Stimulated activated CD4-positive, alpha-beta T cell treated with anti-CD3 and anti-CD28 coated beads, TNF-alpha, amount 100 ng/mL, for 48 hours (primary cell): ENCODE results near the gene HSD11B2.
"Not testable (repeated sequence)": the region's sequence is repeated elsewhere in the genome, so short reads cannot be mapped to it uniquely, and the experiment has no call there.

ENCODE experiments used
- DNase-seq, 3 donors: peaks; one replicate each; pipeline ENCODE4 v3.0.0-alpha.2; 2020; ENCODE audit warnings: low read depth in 3 of 3

The HSD11B2 gene

GRCh38 chr16:67415421-67415820, 15.5 kb upstream of the HSD11B2 start:
- DNase-seq, result not testable (repeated sequence)

DNA sequence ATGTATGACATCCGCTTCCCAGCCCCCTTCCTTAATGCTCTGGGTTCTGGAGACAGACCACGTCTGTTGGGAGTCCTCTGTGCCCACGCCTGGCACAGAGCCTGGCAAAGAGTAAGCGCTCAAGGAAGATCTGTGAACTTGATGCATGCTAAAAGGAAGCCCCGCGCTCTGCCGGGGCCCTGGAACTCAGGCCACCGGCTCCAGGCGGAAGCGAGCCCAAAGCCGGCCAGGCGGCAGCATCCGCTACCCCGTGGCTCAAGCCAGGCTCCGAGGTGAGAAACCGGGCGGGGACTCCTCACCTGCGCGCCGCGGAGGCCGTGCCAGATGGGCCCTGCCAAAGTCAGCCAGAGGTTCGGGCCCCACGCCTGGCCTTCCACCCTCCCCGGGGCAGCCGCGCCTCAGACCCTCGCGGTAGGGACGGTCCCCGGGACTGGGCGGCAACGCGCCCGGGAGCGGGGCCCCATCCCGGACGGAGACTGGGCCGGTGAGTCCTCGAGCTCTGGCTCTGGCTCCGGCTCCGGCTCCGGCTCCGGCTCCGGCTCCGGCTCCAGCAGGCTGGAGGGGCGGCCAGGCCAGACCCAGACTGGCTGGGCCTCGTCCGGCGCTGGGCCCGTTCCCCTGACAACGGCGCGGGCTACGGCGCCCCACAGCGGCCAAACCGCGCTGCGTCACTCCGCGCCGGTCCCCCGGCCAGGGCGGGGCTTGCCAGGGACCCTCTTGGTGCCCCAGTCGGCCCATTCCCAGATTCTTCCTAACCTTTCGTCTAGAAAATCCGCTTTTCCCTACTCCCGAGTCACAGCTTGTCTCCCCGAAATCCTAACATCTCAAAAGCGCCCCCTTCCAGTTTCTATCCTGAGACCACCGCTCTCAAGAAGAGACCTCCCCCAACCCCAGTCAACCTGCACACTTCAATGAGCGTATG, 14.8 kb upstream of the HSD11B2 start, which contains the start of gene ZDHHC1:
Gene ZDHHC1 (minus strand): TSS at position 606 of the 922 bp plus-strand sequence. CDS start 8,702 bp downstream, outside the sequence.
- DNase-seq, result no peak

- no peak for DNase-seq
Observed at GRCh38 chr16:67417333-67418061, 13.4 kb upstream of the HSD11B2 start.

- DNase-seq, result no peak
Observed at GRCh38 chr16:67419502-67419901, 11.4 kb upstream of the HSD11B2 start.

DNA sequence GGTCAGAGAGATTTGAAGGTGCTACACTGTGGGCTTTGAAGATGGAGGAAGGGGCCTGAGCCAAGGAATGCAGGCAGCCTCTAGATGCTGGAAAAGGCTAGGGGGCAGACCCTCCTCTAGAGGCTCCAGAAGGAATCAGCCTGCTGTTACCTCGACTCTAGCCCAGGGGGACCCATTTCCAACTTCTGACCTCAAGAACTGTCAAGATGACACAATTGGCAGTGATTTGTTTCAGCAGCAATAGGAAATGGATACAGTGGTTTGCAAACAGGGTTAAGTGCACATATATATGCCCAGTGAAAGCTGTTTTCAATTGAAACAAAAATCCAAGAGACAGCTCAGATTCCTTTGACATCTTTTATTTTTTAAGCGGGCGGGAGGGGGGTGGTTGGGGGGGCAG, 11.0 kb upstream of the HSD11B2 start:
- DNase-seq, result no peak

GRCh38 chr16:67421030-67421429, 9.9 kb upstream of the HSD11B2 start:
- no peak for DNase-seq

DNA sequence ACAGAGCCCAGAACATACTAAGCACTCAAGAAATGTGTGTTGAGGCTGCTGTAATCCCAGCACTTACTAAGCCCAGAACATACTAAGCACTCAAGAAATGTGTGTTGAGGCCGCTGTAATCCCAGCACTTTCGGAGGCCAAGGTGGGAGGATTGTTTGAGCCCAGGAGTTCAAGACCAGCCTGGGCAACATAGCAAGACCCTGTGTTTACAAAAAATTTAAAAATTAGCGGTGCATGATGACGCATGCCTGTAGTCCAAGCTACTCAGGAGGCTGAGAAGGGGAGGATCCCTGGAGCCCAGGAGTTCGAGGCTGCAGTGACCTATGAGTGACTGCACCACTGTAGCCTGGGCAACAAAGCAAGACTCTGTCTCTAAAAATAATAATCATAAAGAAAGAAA, 7.9 kb upstream of the HSD11B2 start:
- DNase-seq, result no peak

DNA sequence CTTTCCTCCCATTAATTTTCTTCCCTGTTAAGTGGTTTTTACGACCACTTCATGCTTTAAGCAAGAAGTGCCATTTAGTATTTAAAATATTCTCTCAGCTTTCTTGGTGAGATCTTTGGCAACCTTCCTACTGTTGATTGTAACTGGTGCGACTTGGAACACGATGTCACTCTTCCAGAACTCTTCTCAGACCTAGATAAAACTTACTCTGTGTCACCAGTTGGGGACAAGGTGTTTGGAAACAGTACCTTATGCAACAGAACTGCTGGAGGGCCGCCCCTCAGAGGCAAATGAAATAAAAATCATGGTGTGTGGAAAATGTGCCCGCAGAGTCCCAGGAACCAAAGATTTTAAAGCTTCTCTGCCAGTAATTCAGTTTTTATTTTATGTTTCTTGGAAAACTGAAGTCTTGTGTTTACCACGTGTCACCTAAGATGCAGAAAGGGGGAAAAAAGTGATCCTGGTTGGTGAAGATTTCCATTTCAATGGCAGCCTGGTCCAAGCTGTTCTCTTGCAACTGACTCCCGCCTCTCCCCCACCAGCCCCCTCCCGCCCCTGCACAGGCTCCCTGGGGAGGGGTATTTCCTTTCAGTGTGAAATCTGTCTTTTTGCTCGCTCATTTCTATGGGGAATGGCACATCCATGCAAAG, 7.2 kb upstream of the HSD11B2 start:
- DNase-seq, result no peak

DNA sequence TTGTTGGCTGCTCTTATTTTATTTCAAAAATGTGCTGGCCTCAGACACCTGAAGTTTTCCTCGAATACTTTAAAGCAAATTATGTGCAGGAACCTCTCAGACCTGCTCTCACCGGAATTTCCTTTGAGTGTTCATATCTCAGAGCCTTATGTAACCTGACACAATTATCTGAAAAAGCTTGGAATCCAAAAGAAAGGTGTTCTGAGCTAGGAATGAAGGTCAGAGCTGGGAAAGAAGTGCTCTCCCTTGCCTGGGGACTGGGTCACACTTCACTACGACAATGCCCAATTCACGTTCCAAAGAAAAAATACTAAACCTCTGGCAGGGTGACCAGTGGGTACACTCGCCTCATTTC, 6.7 kb upstream of the HSD11B2 start:
- no peak for DNase-seq

DNA sequence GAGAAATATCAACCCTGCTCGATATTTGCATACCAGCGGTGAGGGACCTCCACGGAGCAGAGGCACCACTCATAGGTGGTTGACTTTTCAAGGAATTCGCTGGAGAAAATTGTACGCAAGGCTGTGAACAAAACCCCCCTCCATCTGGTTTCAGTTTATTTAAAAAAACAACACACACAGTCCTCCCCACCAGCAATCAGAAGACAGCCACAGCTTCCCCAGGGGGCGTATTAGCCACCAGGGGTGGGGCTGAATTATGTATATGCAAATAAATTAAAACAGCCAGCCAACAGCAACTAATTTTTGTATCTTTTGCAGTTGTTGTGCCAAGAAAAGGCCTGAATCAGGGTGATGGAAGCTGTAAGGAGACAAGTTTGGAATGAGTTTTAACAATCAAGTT, 5.9 kb upstream of the HSD11B2 start:
- DNase-seq, result no peak

DNA sequence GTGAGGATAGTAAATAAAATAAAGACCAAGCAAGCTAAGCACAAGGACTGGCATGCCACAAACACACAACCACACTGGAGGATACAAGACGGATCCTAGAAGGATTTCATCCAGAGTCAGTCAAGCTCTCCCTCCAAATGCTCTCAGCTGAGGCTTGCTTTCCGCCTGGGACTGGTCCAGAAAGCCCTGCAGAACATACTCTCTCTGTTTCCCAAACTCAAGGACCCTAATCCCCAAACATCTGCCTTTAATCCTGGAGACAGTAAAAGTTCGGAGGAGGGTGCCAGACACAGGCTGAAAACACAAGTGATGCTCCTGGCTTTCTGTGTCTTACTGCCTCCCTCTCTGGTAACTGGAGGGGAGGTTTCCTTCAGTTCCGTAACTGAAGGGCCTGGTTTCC, 5.3 kb upstream of the HSD11B2 start:
- DNase-seq, result no peak

DNA sequence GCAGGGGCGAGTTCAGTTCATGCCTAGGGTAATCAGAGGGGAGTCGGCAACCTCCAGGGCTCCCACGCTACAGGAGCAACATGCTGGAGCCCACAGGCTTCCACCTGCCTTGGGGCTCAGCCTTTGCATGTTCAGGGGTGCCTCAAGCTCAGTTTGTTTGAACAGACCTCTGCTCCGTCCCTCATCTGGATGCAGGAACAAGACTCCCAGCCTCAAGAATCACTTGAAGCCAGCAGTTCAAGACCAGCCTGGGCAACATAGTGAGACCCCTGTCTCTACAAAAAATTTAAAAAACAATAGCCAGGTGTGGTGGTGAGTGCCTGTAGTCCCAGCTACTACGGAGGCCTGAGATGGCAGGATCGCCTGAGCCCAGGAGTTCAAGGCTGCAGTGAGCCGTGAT, 4.9 kb upstream of the HSD11B2 start:
- no peak for DNase-seq

- no peak for DNase-seq
Observed at GRCh38 chr16:67426950-67427349, 4.0 kb upstream of the HSD11B2 start.

- peak; percentile 23 to 41 (median 40) for DNase-seq
Observed at GRCh38 chr16:67428146-67428731, 2.7 kb upstream of the HSD11B2 start.

DNA sequence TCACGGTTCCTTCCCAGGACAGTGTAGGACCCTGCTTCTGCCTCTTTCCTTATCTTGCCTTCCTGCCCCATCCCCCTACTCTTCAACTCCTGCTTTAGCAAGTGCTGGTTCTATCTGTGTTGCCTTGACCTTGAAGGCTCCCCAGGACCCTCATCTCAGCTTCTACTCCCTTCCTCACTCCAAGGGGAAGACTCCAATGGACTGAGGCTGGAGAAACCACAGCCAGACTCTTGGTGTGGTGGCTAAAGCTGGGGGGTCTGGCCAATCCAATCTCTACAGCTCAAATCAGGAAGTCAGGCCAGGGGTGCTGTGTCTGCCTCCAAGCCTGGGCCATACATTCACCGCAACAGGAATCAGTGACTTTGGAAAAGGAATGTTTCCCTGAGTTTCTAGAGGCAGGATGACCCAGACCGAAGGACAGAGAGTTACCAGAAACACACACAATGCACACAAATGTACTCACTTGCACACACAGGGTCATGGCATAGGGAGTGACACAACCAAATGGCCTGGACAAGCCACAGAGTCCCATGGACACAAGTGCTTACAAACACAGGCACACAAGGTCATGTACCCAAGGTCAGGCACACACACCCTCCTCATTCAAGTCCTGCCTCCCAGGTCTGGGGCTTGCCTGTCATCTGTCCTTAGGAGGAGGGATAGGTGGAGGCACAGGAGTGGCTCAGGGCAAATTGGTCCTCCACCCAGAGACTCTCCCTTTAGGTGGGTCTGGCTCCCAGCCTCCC, 1.7 kb upstream of the HSD11B2 start:
- no peak for DNase-seq

- DNase-seq, result no peak
Observed at GRCh38 chr16:67429799-67430503, 970 bp upstream of the HSD11B2 start.

GRCh38 chr16:67430504-67430976, 381 bp upstream of the HSD11B2 start:
- no peak for DNase-seq

DNA sequence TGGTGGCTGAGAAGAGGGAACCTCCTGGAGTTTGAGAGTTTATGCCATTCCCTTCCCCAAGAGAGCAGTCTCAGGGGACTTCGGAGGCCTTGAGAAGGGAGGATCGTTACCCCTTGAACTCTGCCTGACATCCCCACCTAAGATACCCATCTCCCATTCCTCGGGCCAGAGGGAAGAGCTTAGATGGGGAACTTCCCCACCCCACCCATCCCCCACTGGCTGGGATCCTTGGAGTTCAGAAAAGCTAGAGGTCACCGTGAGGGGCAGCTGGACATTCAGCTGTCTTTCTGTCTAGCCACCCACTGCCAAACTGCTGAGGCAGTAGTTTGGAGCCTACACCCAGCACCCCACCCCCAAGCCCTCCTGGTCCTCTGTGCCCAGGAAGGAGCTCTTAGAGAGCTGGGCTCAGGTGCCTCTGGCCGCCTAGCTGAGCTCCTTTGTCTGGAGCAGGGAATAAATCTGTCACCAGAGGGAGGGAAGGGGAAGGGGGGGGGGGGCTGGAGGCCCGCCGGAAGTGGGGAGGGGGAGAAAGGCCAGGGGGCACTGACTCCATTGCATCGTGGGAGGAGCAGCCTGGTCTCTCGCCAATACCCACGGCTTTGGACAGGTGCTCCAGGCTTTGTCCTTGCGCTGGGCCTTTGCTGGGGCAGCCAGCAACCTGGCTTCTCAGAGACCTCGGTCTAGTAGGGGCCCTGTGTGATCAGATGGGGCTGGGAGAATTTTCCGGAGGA, 1.0 kb downstream of the HSD11B2 start:
- no peak for DNase-seq

GRCh38 chr16:67432506-67432890, 1.6 kb downstream of the HSD11B2 start:
- DNase-seq, result no peak
